ENCODE measurements around the gene SMIM7.

Gene SMIM7

DNA sequence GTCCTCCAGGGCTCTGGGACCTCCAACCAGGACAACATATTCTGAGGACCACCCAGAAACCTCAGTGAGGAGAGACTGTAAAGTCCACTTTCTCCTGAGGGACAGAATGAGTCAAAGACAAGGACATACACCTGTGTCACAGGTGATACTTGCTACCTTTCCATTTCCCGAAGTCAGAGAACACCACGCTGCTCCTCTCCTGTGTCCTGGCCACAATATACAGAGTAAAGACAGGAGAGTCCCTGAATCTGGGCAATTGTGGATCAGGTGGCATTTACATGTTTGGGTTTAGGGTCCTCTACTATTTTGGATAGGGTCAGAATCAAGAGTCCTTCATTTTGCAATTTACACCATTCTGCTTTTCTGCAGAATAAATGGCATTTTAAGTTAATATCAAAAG, 36.9 kb downstream of the SMIM7 start:
- DNase-seq (ENCODE audit: low read depth in 1 of 2, low spot score in 1 of 2), result no peak

DNA sequence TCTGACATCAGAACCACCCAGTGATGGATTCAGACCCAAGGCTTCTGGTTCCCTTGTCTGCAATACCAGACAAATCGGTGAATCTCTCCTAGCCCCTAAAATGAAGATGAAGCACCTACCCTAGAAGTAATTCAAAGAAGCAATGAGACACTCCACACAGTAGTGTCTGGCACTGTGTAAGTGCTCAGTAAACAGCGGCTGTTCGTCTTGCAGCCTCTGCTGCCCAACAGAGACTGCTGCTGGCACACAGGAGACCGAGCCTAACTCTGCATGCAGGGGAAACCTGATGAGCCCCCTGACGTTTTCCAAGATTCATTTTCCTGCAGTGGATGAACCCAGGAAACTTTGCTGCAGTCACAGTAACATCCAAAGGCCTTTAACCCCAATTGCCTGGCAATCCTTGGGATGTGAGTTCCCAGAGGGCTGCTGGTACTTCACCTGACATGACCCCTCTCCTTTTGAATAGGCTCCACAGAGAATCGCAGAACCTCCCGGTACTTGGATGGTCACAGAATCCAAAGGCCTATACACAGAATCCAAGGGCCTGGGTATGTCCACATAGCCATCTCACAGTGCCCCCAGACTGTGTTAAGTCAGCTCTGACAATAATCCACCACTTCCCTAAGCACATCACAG, 38.7 kb downstream of the SMIM7 start:
- DNase-seq (ENCODE audit: low read depth in 1 of 2, low spot score in 1 of 2), result no peak

GRCh38 chr19:16620584-16620983, 39.4 kb downstream of the SMIM7 start:
- no peak for DNase-seq (ENCODE audit: low read depth in 1 of 2, low spot score in 1 of 2)

GRCh38 chr19:16620018-16620417, 39.9 kb downstream of the SMIM7 start:
- DNase-seq (ENCODE audit: low read depth in 1 of 2, low spot score in 1 of 2), result no peak

GRCh38 chr19:16619457-16619856, 40.5 kb downstream of the SMIM7 start:
- no peak for DNase-seq (ENCODE audit: low read depth in 1 of 2, low spot score in 1 of 2)

GRCh38 chr19:16618248-16618647, 41.7 kb downstream of the SMIM7 start:
- DNase-seq (ENCODE audit: low read depth in 1 of 2, low spot score in 1 of 2), result no peak

GRCh38 chr19:16615808-16616207, 44.1 kb downstream of the SMIM7 start:
- no peak for DNase-seq (ENCODE audit: low read depth in 1 of 2, low spot score in 1 of 2)

DNA sequence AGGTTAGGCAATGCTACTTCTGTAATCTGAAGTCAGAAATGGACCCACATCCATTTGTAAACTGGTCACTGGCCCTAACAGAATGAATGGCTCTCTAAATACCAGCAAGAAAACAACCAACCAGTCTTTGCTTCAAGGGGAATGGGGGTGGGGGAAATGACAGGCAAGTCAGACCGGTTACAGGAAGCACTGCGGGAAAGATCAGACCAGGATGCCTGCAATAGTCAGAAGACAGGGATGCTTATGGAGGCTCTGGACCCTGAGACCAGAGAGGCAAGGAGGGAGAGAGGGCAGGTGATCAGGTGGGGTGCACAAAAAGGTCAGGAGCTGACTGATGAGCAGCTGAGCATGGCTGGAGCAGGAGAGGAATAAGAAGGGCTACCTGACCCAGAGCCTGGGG, 45.0 kb downstream of the SMIM7 start:
- no peak for DNase-seq (ENCODE audit: low read depth in 1 of 2, low spot score in 1 of 2)

- no peak for DNase-seq (ENCODE audit: low read depth in 1 of 2, low spot score in 1 of 2)
These were observed 46.1 kb downstream of the SMIM7 start for GRCh38 chr19:16613841-16614240.

GRCh38 chr19:16612636-16613035, 47.3 kb downstream of the SMIM7 start:
- DNase-seq (ENCODE audit: low read depth in 1 of 2, low spot score in 1 of 2), result no peak

GRCh38 chr19:16611121-16611520, 48.8 kb downstream of the SMIM7 start:
- no peak for DNase-seq (ENCODE audit: low read depth in 1 of 2, low spot score in 1 of 2)

- no peak for DNase-seq (ENCODE audit: low read depth in 1 of 2, low spot score in 1 of 2)
These were observed 50.3 kb downstream of the SMIM7 start for GRCh38 chr19:16609511-16610200.

GRCh38 chr19:16608290-16608739, 51.6 kb downstream of the SMIM7 start:
- DNase-seq (ENCODE audit: low read depth in 1 of 2, low spot score in 1 of 2), result no peak

- DNase-seq (ENCODE audit: low read depth in 1 of 2, low spot score in 1 of 2), result no peak
These were observed 52.1 kb downstream of the SMIM7 start for GRCh38 chr19:16607819-16608218.

DNA sequence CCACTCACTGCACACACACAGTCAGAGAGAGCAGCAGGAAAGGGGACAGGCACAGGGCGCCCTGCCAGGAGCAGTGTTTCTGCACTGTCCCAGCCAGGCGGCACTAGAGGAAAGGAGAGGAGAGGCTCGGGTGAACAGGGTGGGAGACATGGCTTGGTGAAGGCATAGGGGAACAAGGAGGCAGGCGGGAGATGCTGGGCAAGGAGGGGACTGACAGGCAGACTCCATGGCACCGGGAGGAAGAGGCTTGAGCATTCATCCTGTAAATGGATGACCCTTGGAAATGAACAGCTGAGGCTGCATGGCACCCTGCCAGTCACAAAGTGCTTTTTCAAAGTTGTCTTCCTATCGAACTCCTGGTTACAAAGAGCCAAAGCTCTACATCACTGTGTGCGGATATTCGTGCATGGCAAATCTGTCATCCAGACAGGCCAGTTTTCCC, 54.4 kb downstream of the SMIM7 start:
- no peak for DNase-seq (ENCODE audit: low read depth in 1 of 2, low spot score in 1 of 2)

DNA sequence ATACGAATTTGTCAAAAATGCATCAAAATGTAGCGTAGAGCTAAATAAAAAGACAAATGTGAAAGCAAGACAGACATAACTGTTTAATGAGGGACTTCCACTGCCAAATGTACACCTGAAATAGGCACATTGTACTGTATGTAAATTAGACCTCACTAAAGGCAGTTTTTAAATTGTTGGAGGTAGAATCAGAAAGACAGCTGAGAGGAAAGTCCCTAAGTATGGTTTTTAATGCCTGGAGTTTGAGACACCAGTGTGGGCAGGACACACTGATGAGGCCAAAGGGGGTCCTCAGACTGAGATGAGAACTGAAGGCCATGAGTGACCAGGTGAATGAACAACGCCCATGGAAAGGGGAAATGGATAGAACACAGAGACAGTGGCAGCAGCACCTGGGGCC, 54.8 kb downstream of the SMIM7 start:
- no peak for DNase-seq (ENCODE audit: low read depth in 1 of 2, low spot score in 1 of 2)

DNA sequence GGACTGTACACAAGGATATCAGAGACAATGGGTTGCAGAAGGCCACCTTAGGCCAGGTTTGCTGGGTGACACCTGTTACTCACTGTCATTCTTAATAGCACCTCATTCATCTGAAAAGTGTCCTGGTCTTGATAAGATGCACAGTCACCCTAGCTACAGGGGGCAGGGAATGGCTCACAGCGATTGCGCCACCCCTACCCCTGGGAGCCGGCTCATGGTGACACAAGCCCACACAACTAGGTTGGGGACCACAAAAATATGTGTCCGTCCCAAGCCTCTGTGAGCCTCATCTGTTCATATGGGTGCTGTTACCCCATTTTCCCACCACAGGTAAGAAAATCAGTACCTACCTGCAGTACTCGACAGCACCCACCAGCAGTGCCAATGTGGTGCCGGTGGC, 55.3 kb downstream of the SMIM7 start:
- no peak for DNase-seq (ENCODE audit: low read depth in 1 of 2, low spot score in 1 of 2)

DNA sequence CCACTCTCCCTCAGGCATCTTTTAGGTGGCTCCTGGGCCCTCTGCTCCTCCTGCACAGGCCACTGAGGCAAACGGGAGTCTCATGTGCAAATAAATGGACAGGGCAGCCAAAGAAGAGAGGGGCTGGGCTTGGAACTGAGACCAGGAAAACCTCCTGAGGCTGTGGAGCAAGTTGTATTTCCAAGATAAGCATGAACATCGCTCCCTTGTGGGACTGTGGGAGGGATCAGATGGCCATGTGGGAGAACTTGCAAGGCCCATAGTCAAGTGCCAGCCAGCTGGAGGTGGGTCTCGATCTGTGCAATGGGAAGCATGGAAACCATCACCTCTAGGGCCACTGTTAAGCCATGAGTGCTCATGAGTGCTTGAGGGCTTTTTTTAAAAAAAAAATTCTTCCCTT, 56.9 kb downstream of the SMIM7 start:
- no peak for DNase-seq (ENCODE audit: low read depth in 1 of 2, low spot score in 1 of 2)

- no peak for DNase-seq (ENCODE audit: low read depth in 1 of 2, low spot score in 1 of 2)
These were observed 58.4 kb downstream of the SMIM7 start for GRCh38 chr19:16601378-16602052.

- no peak for DNase-seq (ENCODE audit: low read depth in 1 of 2, low spot score in 1 of 2)
These were observed 59.1 kb downstream of the SMIM7 start for GRCh38 chr19:16600824-16601223.

GRCh38 chr19:16599655-16600346, 60.1 kb downstream of the SMIM7 start:
- no peak for DNase-seq (ENCODE audit: low read depth in 1 of 2, low spot score in 1 of 2)

DNA sequence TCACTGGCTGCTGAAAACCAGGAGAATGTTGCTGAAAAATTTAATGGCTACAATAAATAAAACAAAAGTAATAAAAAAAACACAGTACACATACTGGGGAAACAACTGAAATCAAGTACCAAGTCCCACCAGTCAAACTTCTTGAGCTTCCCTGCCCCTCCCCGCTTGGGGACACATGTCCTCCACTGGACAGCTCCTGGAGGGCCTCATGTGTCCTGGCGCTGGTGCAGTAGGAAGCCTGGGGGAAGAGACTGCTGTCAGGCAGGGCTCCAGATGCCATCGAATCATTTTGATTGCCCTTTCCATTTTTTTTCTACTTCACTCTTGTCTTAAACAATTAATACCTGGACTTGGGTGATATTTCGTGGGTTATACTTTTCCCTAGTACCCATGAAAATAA, 61.1 kb downstream of the SMIM7 start:
- DNase-seq (ENCODE audit: low read depth in 1 of 2, low spot score in 1 of 2), result no peak

Data from activated CD4-positive, alpha-beta T cell treated with anti-CD3 and anti-CD28 coated beads, Interleukin-2, amount 50 U/mL, for 24 hours (primary cell).